ENCODE results near the gene DROSHA. TPM values are rescaled to one million over a fixed set of nuclear protein-coding genes. Genes with fewer than 3 reads are reported as not detected.

The DROSHA gene
- total and polyA plus RNA-seq, 2 of the 8 experiments (the other 6 are each of a cell fraction or from before 2014, with no cell fraction given) = 65.9 to 122 TPM

DNA sequence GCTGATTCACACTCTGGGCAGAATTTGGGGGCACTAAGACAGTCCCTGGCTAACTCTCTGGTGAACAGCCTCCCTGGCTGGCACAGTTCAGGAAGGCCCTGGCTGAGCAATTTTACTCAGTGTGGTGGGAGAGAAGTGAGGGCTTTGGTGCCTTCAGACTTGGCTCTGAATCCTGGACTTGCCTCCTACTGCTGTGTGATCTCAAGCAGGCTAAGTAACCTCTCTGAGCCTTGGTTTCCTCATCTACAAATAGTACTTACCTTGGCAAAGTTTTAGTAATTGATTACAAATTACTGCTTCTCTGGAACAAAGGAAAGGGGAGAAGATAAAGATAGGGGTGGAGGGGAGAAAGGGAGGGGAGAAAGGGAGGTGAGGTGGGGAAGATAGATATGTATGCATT, 153.8 kb downstream of the DROSHA start:
- Histone ChIP-seq H3K4me1 (replicated peaks in 1 of 4; ENCODE audit: control insufficient read depth in 3 of 4, insufficient read depth in 4 of 4, low read length in 3 of 4) (peaks cover 3 to 8% (median 5%) of the 10 kb centered on the region in 4 experiments; a peak in 4 of 7 replicates), H2AK5ac (ENCODE audit: low read depth, low read length) (no peak overlapping the region), H3K9me3 (ENCODE audit: insufficient read depth in 2 of 2, low read depth in 1 of 2, low read length in 1 of 2) (no peaks in the 10 kb centered on the region), H3K4ac (replicated peaks; ENCODE audit: insufficient read length, low read depth, low read length) (no peak overlapping the region), H3K27ac (ENCODE audit: low read depth, low read length) (no peak overlapping the region), H2BK15ac (ENCODE audit: low read length) (no peak overlapping the region), H3K23me2 (ENCODE audit: low read depth, low read length) (no peaks in the 10 kb centered on the region), H3K23ac (ENCODE audit: insufficient read length) (no peak overlapping the region), H2BK120ac (replicated peaks; ENCODE audit: low read depth, low read length) (no peak overlapping the region), H3K18ac (ENCODE audit: extremely low read depth, low read length) (no peak overlapping the region), H3K4me3 (ENCODE audit: extremely low read depth in 1 of 4, insufficient read depth in 2 of 4, low read depth in 3 of 4, low read length in 4 of 4) (no peak overlapping the region), H3K79me1 (ENCODE audit: low read depth, low read length) (no peaks in the 10 kb centered on the region), H3K79me2 (ENCODE audit: control insufficient read depth in 1 of 2, insufficient read depth in 2 of 2, low read length in 2 of 2) (no peaks in the 10 kb centered on the region), H4K91ac (replicated peaks; ENCODE audit: insufficient read length, low read length) (no peak overlapping the region), H4K20me1 (replicated peaks in 1 of 2; ENCODE audit: control insufficient read depth in 1 of 2, insufficient read depth in 2 of 2, low read length in 2 of 2) (no peaks in the 10 kb centered on the region), H2BK5ac (ENCODE audit: low read depth, low read length) (no peak overlapping the region), H2BK20ac (ENCODE audit: low read length) (no peak overlapping the region), H4K5ac (ENCODE audit: insufficient read length, low read depth, low read length) (no peak overlapping the region), H3K27me3 (replicated peaks in 1 of 4; ENCODE audit: control insufficient read depth in 3 of 4, extremely low read depth in 1 of 4, insufficient read depth in 3 of 4, low read length in 3 of 4) (no peaks in the 10 kb centered on the region), H3K14ac (ENCODE audit: insufficient read length) (no peak overlapping the region), H2AFZ (ENCODE audit: low read length) (no peak overlapping the region), H3K4me2 (ENCODE audit: insufficient read depth in 1 of 2, low read depth in 2 of 2, low read length in 2 of 2) (no peak overlapping the region), H3K36me3 (ENCODE audit: control insufficient read depth in 2 of 4, insufficient read depth in 4 of 4, low read length in 3 of 4) (no peaks in the 10 kb centered on the region), H4K8ac (ENCODE audit: extremely low read depth, insufficient read depth, low read length) (no peak overlapping the region), H2BK12ac (ENCODE audit: low read depth, low read length) (0 out of 2 replicates have a peak overlapping the region, but pooled peaks have one; percentile 27), H3K9ac (replicated peaks in 1 of 4; ENCODE audit: extremely low read depth in 1 of 4, low read depth in 3 of 4, low read length in 3 of 4) (no peak overlapping the region), H3K56ac (replicated peaks; ENCODE audit: insufficient read length, low read depth, low read length) (no peak overlapping the region)
- CTCF ChIA-PET (ENCODE audit: partially characterized antibody) = no interaction called here
- FAIRE-seq = no peak
- TF ChIP-seq JUND (IDR thresholded peaks at IDR 0.05; ENCODE audit: low read length) (no peak), GABPA (IDR thresholded peaks at IDR 0.05; ENCODE audit: borderline replicate concordance, insufficient read depth, low read length) (no peak), MAFK (IDR thresholded peaks at IDR 0.05; ENCODE audit: low read depth, low read length) (no peak), EP300 (IDR thresholded peaks at IDR 0.05; ENCODE audit: borderline replicate concordance in 1 of 2, low read depth in 2 of 2, low read length in 2 of 2) (no peak), CHD1 (IDR thresholded peaks at IDR 0.05; ENCODE audit: low read depth, low read length) (no peak), CBX5 (IDR thresholded peaks at IDR 0.05; ENCODE audit: low read depth, low read length) (no peak), POLR2AphosphoS5 (IDR thresholded peaks at IDR 0.05; ENCODE audit: low read depth, low read length) (no peak)
- TF ChIP-seq, protein P1, sequence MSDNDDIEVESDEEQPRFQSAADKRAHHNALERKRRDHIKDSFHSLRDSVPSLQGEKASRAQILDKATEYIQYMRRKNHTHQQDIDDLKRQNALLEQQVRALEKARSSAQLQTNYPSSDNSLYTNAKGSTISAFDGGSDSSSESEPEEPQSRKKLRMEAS (IDR thresholded peaks at IDR 0.05) = no peak
- DNase-seq (ENCODE audit: low read depth in 1 of 2, low spot score in 2 of 2) = no peak
- POLR2A ChIA-PET (ENCODE audit: partially characterized antibody) = no interaction called here

Data from H1 (cell line).